Testis (tissue), 3 donors: ENCODE results near the gene SH3BP2. TPM values are rescaled to one million over a fixed set of nuclear protein-coding genes. Genes with fewer than 3 reads are reported as not detected.
A peak's percentile ranks its signal among the peaks of the same experiment; 100 is the strongest.

Source experiments
- DNase-seq: peaks from one replicate; pipeline ENCODE4 v3.0.0-alpha.2; 2019
- H3K27ac ChIP-seq, 2 donors: fragments of 200-600 bp; sonication (generic); one replicate each; pipeline ENCODE4 v1.5.1; 2019
- H3K27me3 ChIP-seq: fragments of 200-600 bp; sonication (generic); one replicate; pipeline ENCODE4 v1.5.1; 2019
- H3K36me3 ChIP-seq: fragments of 200-600 bp; sonication (generic); one replicate; pipeline ENCODE4 v1.5.1; 2017; ENCODE audit warnings: low read depth; ENCODE audit errors: missing control alignments
- H3K4me1 ChIP-seq: fragments of 200-600 bp; sonication (generic); one replicate; pipeline ENCODE4 v1.5.1; 2019
- H3K4me3 ChIP-seq, 2 donors: fragments of 200-600 bp; sonication (generic); one replicate each; pipeline ENCODE4 v1.5.1; 2017 to 2019
- H3K9me3 ChIP-seq: fragments of 200-600 bp; sonication (generic); one replicate; pipeline ENCODE4 v1.5.1; 2017
- CTCF ChIP-seq, 3 experiments: fragments of 450-650 bp in 2 of 3; fragments of 200-600 bp in 1 of 3; sonication (generic) in 1 of 3; IDR thresholded peaks; one replicate each; pipeline ENCODE4 v1.5.1; 2016 to 2019; ENCODE audit warnings: antibody characterized with exemption in 3 of 3, mild to moderate bottlenecking in 2 of 3, moderate library complexity in 1 of 3
- POLR2A ChIP-seq: fragments of 450-650 bp; IDR thresholded peaks from one replicate; pipeline ENCODE4 v1.6.1; 2017; ENCODE audit warnings: antibody characterized with exemption, mild to moderate bottlenecking, moderate library complexity
- WGBS, 2 donors: methylation state at CpG; one replicate each; pipeline ENCODE4 v1.1.5; 2018; 5-methylcytosine and 5-hydroxymethylcytosine counted together
- intact Hi-C: fragments of 100-400 bp; cut with DNase I; formaldehyde crosslinking; loops from one replicate; pipeline ENCODE4 v1.15.1; 2023; ENCODE audit warnings: low total_unique reads
- polyA plus RNA-seq: library from polyadenylated mRNA; stranded (reverse); fragments of 350-450 nt; fragmentation: Illumina TruSeq; extraction: RNeasy Lipid Tissue Mini Kit (QIAGEN cat#74804); gene quantifications from one replicate; pipeline ENCODE4 v1.2.3, GENCODE V29; 2014; ENCODE audit warnings: low read depth, low replicate concordance; ENCODE audit not compliant: insufficient read depth
- total RNA-seq, 2 donors: library from RNA; depleted of rRNA; stranded (reverse); fragments of >200 nt; gene quantifications; one replicate each; pipeline ENCODE4 v1.2.3, GENCODE V29; 2016

Gene SH3BP2
- total and polyA plus RNA-seq, 3 donors from 2014 or later: 26.6 to 47.3 (median 45.0) TPM

DNA sequence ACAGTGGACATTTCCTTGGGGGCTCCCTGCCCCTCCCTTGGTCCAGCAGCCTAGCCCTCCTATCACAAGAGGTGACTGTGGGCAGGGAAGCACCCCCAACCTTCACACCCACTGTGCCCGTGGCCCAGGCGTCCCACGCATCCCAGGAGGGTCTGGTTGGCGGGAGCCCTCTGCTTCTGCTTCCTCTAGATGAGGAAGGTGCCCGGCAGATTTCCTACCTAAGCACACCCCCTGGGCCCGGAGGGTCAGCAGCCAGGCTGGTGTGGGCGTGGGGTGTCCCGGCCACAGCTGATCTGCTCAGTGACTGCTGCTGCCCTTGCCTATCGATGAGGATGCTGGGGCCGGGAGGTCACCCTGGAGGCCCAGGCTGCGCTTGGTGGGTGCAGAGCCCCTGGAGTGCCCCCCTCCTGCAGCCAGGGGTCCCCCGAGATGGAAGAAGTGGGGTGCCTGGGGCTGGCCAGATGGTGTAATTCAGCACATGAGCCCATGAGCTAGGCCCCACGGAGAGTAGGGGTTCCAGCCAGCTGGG is 12.2 kb downstream of the SH3BP2 start:
- Histone ChIP-seq H3K27ac (peak overlapping the region in 1 of 2 donors; percentile 66), H3K4me3 (no peak overlapping the region), H3K36me3 (no peaks in the 10 kb centered on the region), H3K4me1 (peaks cover 56% of the 10 kb centered on the region), H3K27me3 (no peaks in the 10 kb centered on the region), H3K9me3 (no peaks in the 10 kb centered on the region)
- TF ChIP-seq POLR2A (no peak), CTCF (IDR thresholded peaks at IDR 0.05) (no peak)
- WGBS, 2 donors: 90 to 91% methylated on average over 4 to 13 of the region's 13 CpGs
- intact Hi-C loops: no loop called here
- no peak for DNase-seq

GRCh38 chr4:2805712-2806389 is 13.0 kb downstream of the SH3BP2 start:
- intact Hi-C loops: no loop called here
- H3K9me3 ChIP-seq: no peaks in the 10 kb centered on the region
- H3K4me3 ChIP-seq: no peak overlapping the region
- TF ChIP-seq CTCF (IDR thresholded peaks at IDR 0.05): no peak
- no peak for TF ChIP-seq POLR2A
- H3K27me3 ChIP-seq: no peaks in the 10 kb centered on the region
- no peaks in the 10 kb centered on the region for H3K36me3 ChIP-seq
- H3K4me1 ChIP-seq: peaks cover 52% of the 10 kb centered on the region
- peak overlapping the region in 1 of 2 donors; percentile 66 for H3K27ac ChIP-seq
- DNase-seq: peak; percentile 65
- WGBS, 2 donors: 46 to 48% methylated on average over 14 to 20 of the region's 20 CpGs

DNA sequence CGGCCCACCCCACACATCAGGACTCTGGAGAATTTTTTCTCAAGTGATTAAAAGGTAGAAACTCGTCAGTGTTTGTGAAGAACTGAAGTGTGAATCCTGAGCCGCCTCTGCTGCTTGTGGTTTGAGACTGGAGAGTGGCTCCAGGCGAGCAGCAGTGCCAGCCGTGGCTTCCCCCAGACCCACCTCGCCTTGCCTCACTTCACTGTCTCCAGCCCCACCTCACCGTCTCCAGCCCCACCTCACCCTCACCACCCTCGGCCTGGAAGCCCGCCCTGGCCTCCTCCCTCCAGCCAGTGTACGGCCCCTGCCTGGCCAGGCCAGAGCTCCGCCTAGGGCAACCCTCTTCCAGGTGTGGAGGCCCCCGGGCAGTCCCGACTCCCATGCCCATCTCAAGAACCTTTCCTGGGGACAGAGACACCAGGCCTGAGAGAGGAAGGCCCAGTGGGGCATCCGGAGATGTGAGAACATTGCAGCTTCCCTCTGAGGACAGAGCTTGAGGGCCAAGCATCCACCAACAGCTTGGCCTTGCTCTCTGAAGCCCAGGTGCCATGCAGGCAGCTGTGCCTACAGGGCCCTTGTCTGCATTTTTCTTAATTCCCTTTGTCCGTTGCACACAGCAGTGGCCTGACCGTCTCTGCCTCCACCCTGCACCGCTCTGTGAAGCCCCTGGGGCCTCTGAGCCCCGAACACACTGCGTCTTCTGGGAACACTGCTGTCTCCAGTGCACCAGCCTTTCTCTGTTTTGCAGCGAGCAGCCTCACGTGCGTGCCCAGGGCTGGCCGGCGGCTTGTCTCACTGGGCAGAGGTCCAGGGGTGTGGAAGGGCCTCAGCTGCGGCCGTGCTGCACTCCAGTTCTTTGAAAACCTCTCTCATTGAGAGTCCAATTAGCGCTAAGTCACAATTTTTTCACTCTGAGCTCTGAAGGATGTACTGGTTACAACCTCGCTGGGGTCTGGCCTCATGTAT is 13.8 kb downstream of the SH3BP2 start:
- intact Hi-C loops: no loop called here
- peak; percentile 88 for DNase-seq
- WGBS, 2 donors: 54 to 56% methylated on average over 26 to 28 of the region's 28 CpGs

DNA sequence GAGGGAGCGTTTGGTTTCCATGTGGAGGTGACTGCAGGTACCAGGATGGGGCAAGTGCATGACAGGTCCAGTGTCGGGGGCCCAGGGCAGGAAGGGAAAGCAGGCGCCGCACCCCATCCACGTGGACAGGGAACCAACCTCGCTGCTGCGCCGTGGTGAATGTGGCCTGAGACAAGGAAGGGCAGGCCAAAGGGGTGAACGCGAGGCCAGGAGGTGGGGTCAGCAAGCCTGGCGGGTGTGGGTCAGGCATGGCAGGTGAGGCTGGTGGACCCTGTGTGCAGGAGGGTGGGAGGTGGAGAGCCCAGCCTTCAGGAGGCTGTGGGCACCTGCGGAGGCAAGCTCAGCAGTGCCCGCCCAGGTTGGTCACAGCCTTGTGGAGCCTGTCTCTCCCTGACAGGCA is 14.7 kb downstream of the SH3BP2 start:
- intact Hi-C loops: no loop called here
- H3K9me3 ChIP-seq: no peaks in the 10 kb centered on the region

More for the DNA sequence above, 13.8 kb downstream of the SH3BP2 start:
- peaks cover 52% of the 10 kb centered on the region for H3K4me1 ChIP-seq
- no peak overlapping the region for H3K4me3 ChIP-seq
- peak overlapping the region in 1 of 2 donors; percentile 66 for H3K27ac ChIP-seq
- H3K36me3 ChIP-seq: no peaks in the 10 kb centered on the region
- no peaks in the 10 kb centered on the region for H3K27me3 ChIP-seq
- H3K9me3 ChIP-seq: no peaks in the 10 kb centered on the region
- TF ChIP-seq CTCF (IDR thresholded peaks at IDR 0.05): no peak
- no peak for TF ChIP-seq POLR2A

More for the DNA sequence above, 14.7 kb downstream of the SH3BP2 start:
- TF ChIP-seq POLR2A (no peak), CTCF (IDR thresholded peaks at IDR 0.05) (no peak)
- Histone ChIP-seq H3K4me3 (no peak overlapping the region), H3K36me3 (no peaks in the 10 kb centered on the region), H3K4me1 (peaks cover 58% of the 10 kb centered on the region), H3K27me3 (no peaks in the 10 kb centered on the region), H3K27ac (no peak overlapping the region)
- no peak for DNase-seq
- 94 to 96% methylated on average over 10 to 13 of the region's 13 CpGs for WGBS, 2 donors
